ENCODE measurements around the gene PTPN1. TPM values are rescaled to one million over a fixed set of nuclear protein-coding genes. Genes with fewer than 3 reads are reported as not detected.
"Not testable (repeated sequence)": the region's sequence is repeated elsewhere in the genome, so short reads cannot be mapped to it uniquely, and the experiment has no call there.

The PTPN1 gene
- total RNA-seq, 2 donors from 2014 or later, result 33.2 to 37.9 TPM

DNA sequence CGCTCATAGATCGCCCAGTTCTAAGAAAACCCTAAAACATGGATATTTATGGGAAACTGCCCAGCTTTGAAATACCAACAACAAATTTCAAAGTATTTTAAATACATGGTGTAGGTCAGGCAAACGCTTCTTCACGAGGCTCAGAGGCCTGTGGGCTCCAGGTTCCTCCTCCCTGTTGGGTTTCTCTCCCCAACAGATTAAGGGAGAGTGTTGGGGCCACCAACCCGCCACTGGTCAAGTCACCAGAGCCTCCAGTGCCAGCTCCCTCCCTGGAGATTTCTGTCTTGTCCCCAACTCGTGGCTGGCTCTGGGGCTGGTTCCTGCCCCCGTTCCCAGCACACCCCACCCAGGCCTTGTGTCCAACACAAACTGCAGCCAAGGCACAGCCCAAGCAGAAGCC lies 87.9 kb downstream of the PTPN1 start:
- Histone ChIP-seq H3K4me3 (no peak overlapping the region), H3K27me3 (no peaks in the 10 kb centered on the region), H3K9ac (ENCODE audit: low read depth in 2 of 2, low read length in 2 of 2) (no peak overlapping the region), H3K36me3 (no peaks in the 10 kb centered on the region), H3K27ac (no peak overlapping the region), H3K9me3 (no peaks in the 10 kb centered on the region), H3K4me1 (peaks cover 4% of the 10 kb centered on the region)
- TF ChIP-seq CTCF (IDR thresholded peaks at IDR 0.05), result no peak
- no peak for DNase-seq
- intact Hi-C loops (cut with DNase I), result no loop called here

DNA sequence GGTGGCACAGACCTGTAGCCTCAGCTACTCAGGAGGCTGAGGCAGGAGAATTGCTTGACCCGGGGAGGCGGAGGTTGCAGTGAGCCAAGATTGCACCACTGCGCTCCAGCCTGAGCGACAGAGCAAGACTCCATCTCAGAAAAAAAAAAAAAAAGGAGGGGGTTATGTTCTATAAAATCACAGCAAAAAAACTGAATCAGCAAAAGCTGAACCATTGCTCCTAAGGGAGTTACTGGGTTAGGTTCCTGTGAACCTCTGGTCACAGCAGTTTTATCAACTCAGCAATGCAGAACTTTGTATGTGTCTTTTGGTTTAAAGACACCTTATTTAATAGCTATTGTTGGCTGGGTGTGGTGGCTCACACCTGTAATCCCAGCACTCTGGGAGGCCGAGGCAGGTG lies 88.6 kb downstream of the PTPN1 start:
- H3K27ac ChIP-seq; H3K27me3 ChIP-seq; H3K4me1 ChIP-seq; H3K36me3 ChIP-seq; H3K9ac ChIP-seq (ENCODE audit: low read depth in 2 of 2, low read length in 2 of 2); H3K4me3 ChIP-seq; intact Hi-C loops (cut with DNase I); H3K9me3 ChIP-seq; DNase-seq: not testable (repeated sequence)

- Histone ChIP-seq H3K27me3 (no peaks in the 10 kb centered on the region), H3K9me3 (no peaks in the 10 kb centered on the region), H3K4me1 (peaks cover 4% of the 10 kb centered on the region), H3K36me3 (no peaks in the 10 kb centered on the region), H3K9ac (ENCODE audit: low read depth in 2 of 2, low read length in 2 of 2) (no peak overlapping the region), H3K27ac (no peak overlapping the region), H3K4me3 (no peak overlapping the region)
- TF ChIP-seq CTCF (IDR thresholded peaks at IDR 0.05), result no peak
- intact Hi-C loops (cut with DNase I), result no loop called here
- no peak for DNase-seq
Measured at GRCh38 chr20:50600281-50600895, 90.2 kb downstream of the PTPN1 start.

DNA sequence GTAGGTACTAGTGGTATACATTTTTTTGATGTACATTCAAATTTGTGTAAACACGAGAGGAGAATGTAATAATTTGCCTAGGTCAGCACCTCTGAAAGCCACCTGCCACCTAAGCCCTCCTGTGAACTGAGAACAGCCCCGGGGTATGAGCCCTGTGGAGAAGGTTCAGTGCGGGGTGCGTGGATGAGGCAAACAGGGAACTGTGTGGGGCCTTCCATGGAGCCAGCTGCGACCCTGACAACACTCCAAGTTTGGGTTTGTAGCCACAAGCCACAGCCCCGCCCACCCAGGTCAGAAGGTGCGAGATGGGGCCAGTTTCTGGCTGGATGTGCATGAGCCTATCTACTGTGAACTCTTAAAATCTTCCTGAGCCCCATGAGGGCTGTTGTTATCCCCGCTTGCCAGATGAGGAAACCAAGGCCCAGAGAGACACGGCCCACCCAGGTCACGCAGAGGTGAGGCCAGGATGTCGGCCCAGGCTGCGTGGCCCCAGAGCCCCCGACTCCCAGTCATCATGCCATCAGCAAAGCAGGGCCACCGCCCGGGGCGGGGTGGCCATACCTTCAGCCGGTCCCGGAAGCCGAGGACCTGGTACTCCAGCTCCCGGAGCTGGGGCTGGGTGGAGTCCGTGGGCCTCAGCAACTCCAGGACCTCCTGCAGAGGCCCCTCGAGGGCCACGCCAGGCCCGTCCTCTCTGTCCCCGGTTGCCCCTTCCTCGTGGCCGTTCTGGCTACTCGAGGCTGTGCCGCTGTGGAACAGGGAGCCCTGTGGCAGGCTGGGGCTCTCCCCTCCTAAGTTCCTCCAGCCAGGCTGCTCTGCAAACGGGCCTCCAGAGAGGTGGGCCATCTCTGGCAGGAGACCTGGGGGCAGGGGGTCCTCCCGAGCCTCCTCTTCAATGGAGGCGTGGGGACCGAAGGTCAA lies 91.6 kb downstream of the PTPN1 start:
- Histone ChIP-seq H3K9ac (ENCODE audit: low read depth in 2 of 2, low read length in 2 of 2) (no peak overlapping the region), H3K27me3 (no peaks in the 10 kb centered on the region), H3K4me3 (no peak overlapping the region), H3K9me3 (no peaks in the 10 kb centered on the region), H3K4me1 (no peaks in the 10 kb centered on the region), H3K27ac (no peak overlapping the region), H3K36me3 (no peaks in the 10 kb centered on the region)
- TF ChIP-seq CTCF (IDR thresholded peaks at IDR 0.05), result no peak
- DNase-seq, result no peak
- intact Hi-C loops (cut with DNase I), result no loop called here

GRCh38 chr20:50602432-50603088 lies 92.4 kb downstream of the PTPN1 start:
- Histone ChIP-seq H3K4me1 (no peaks in the 10 kb centered on the region), H3K9ac (ENCODE audit: low read depth in 2 of 2, low read length in 2 of 2) (no peak overlapping the region), H3K4me3 (no peak overlapping the region), H3K27me3 (no peaks in the 10 kb centered on the region), H3K36me3 (no peaks in the 10 kb centered on the region), H3K9me3 (no peaks in the 10 kb centered on the region), H3K27ac (no peak overlapping the region)
- intact Hi-C loops (cut with DNase I), result no loop called here
- no peak for TF ChIP-seq CTCF (IDR thresholded peaks at IDR 0.05)
- DNase-seq, result no peak

All from colonic mucosa (tissue), 4 donors.